Limb (tissue), 2 donors: ENCODE results near the gene PSMG3.
A peak's percentile ranks its signal among the peaks of the same experiment; 100 is the strongest.

Experiments used
- DNase-seq, 2 donors: peaks; one replicate each; pipeline ENCODE4 v3.0.0-alpha.2; 2016; ENCODE audit errors: extremely low spot score in 2 of 2

Gene PSMG3, protein sequence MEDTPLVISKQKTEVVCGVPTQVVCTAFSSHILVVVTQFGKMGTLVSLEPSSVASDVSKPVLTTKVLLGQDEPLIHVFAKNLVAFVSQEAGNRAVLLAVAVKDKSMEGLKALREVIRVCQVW

DNA sequence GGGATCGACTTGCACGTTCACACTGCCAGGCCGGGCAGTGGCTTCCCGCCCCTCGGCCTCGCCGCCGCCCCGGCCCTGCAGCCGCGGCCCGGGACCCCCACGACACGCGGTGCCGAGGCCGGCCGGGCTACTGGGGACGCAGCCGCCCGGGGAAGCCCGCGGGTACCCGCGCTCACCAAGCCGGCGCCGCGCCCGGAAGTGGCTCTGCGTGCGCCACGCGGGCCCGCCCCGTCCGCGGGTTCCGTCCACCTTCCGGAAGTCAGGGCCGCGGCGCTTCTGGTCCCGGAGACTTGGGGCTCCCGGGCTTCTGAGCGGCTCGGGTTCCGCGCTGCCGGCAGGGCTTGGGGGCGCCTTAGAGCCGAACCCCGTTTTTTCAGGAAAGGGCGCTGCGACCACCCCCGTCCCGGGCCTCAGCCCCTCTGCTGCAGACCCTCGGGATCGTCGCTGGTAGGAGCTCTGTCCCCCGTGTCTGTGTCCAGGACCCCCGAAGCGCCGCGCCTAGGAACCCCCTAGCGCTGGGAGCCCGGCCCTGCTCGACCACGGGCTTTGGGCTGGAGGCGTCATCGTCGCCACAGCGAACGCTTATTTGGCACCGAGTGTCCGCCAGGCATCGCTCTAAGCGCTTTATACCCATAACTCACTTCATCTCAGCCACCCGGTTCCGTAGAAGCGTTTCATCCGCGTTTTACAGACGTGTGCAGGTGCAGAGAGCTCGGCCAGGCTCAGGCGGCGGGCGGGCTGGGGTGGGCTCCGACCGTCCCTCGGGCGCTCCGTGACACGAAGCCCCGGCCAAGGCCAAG lies at the start of gene PSMG3:
TSS of gene PSMG3 (minus strand) at position 200 of the 800 bp plus-strand sequence. CDS start 693 bp downstream, outside the sequence.
- DNase-seq: peak; percentile 90 to 93

DNA sequence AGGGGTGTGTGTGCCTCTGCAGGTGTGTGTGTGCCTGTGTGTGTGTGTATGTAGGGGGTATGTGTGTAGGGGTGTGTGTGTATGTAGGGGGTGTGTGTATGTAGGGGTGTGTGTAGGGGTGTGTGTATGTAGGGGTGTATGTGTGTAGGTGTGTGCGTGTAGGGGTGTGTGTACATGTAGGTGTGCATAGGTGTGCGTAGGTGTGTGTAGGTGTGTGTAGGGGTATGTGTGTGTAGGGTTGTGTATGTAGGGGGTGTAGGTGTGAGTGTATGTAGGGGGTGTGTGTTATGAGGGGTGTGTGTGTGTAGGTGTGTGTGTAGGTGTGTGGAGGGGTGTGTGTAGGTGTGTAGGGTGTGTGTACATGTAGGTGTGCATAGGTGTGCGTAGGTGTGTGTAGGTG lies 48.6 kb upstream of the PSMG3 start:
- DNase-seq: no peak

DNA sequence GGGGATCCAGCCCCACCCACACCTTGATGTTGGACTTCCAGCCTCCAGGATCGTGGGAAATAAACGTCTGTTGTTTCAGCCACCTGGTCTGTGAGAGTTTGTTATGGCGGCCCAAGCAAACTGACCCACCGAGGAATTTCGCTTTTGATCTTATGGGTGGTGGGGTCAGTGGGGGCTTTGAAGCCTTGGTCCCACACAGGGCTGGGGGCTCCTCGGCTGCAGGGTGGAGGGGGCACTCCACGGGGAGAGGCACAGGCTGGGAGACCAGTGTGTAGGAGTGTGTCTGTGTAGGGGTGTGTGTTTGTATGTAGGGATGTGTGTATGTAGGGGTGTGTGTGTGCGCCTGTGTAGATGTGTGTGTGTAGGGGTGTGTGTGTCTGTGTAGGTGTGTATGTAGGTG lies 48.1 kb upstream of the PSMG3 start:
- no peak for DNase-seq

DNA sequence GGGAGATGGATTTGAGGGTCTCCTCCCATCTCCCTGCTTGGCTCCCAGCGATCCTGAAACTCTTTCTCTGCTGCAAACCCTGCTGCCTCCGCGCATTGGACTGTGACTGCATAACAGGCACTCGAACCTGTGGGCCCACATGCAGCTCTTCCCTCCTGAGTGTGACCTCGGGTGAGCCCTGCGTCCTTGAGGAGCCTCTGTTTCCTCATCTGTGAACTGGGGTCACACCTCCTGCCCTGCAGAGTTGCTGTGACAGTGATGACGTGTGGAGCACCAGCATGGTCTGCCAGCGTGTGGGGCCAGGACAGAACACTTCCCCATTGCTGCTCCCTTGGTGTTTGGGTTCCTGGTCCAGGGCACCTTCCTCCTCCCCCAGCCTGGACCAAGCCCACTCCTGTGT lies 46.9 kb upstream of the PSMG3 start:
- no peak for DNase-seq

DNA sequence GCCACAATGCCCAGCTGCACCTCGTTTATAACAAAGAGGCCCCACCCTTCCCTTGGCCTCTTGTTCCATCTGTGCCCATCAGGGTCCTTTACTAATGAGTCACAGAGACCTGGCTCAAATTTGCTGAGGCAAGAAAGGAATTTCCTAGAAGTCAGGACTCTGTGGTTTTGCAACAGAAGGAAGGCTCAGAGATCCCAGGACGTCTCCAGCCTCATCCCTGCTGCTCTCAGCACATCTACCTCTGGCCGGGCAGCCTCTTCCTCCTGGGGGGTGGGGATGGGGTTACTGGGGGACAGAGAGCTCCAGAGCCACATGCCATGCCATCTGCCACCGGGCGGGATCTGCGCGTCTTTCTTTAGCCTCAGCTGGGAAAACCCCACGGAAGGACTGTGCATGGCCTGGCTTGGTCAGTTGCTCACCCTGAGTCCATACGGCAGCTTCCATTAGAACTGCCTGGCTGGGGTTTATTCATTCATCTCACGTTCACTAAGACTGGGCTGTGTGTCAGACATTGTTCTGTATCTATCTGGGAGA lies 41.9 kb upstream of the PSMG3 start:
- DNase-seq: peak in 1 of 2 donors; percentile 33

DNA sequence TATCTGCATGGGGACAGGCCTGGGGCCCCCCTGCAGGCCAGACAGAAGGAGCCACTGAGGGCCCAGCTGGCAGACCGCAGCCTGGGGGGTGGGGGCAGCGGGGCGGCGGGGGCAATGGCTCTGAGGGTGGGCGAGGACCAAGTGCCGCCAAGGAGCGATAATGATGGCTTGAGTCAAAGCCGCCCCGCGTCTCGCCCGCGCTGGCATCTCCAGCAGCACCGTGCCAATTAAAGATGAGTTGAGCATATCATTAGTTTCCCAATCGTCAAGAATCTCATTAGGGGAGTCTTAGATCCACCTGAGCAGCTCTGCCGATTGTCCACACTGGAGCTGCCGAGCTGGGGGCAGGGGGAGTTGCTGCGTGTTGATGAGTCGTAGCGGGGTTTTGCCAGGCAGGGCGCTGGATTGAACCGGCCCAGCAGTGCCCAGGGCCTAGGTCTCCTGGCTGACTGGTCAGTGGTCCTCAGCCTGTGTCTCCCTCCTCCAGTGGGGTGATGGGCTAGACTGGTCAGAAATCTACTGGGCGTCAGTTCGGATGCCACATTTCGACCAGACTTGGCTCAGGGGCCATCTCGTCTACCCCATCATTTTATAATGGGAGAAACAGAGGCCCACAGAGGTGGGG lies 41.0 kb upstream of the PSMG3 start:
- peak in 1 of 2 donors; percentile 29 for DNase-seq

DNA sequence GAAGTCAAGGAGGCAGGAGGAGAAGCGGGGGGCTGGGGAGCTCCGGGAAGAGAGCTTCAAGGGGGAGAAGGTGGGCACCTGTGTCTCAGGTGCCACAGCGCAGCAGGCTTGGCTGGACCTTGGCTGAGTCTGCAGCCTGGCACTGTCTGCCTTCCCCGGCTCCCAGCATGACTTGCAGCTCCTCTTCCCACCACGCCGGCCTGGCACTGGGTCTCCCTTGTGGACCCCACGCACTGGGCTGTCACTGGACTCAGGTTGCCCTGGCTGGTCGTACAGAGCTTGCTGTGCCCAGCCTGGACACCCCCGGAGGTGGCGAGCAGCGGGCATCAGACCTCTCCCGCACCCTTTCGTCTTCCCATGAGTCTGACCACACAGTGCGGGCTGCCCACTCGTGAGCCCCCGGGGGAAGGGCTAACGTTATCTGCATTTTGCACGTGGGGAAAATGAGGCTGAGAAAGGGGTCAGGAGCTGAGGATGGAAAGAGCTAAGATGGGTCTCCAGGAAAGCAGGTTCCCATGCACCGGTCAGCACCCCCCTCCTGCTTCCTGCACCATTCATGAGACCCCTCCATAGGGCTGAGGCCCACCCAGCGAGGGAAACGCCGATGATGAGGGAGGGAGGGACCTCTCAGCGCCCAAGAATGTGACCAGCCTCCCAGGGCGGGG lies 40.3 kb upstream of the PSMG3 start:
- DNase-seq: no peak

DNA sequence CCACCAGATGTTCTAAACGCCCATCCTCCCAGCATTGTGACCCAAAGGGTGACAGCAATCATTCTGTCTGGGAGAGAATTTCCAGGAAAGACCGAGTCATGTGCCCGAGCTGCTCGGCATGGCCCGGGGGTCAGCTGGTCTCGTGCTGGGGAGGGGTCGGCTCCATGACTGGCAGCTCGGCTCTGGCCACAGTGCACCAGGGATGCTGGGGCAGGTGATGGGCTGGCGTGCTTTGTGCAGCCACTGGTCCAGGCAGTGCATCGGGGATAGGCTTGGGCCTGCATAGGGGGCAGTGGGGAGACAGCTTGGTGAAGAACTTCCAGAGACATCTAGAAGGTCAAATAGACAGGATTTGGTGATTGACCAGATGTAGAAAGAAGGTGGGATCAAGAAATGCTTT lies 39.2 kb upstream of the PSMG3 start:
- peak in 1 of 2 donors; percentile 21 for DNase-seq

DNA sequence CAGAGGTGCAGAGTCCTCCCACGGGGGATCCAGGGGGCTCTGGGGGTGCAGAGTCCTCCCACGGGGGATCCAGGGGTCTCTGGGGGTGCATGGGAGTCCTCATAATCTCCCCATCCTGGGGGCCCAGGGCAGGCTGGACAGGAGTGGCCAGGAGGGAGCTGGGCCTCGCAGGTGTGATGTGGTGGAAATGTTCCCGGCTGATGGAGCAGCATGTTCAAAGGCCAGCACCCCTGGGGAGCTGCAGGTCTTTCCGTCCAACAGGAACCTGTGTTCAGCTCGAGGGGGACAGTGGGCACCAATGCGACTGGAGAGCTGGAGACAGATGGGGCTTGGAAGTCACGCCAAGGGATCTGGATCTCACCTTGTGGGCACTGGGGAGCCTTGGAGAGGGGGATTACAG lies 38.5 kb upstream of the PSMG3 start:
- peak in 1 of 2 donors; percentile 25 for DNase-seq

DNA sequence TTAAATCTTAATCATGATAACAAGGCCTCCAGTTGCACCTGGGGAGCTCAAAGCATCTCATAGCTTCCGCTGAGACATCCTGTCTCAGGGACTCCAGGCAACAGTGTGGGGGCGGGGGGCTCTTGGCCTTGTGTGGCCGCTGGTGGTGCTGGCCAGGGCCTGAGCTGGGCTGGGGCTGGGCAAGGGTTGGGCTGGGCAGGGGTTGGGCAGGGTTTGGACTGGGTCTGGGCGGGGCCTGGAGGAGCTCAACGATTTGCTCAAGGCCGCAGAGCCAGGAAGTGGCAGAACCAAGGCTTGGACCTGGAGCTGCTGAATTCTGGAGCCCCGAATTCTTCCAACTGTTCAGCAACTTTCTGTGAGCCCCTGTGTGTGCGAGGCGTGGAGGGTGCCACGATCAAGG lies 37.9 kb upstream of the PSMG3 start:
- DNase-seq: peak in 1 of 2 donors; percentile 26

DNA sequence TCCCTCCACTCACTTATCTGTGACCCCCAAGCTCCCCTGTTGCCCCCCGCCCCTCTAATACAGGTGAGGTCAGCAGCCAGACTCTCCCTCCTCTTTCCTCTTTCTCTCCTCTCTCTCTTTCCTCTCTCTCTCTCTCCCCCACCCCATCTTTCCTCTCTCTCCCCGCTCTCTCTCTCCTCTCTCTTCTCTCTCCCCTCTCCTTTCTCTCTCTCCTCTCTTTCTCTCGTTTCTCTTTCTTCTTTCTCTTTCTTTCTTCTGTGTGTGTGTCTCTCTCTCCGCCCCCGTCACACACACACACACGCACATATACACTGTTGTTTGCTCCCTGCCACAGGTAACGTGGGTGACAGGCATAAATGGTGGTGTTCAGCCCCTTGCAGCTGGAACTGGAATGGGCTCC lies 37.2 kb upstream of the PSMG3 start:
- DNase-seq: peak in 1 of 2 donors; percentile 24

DNA sequence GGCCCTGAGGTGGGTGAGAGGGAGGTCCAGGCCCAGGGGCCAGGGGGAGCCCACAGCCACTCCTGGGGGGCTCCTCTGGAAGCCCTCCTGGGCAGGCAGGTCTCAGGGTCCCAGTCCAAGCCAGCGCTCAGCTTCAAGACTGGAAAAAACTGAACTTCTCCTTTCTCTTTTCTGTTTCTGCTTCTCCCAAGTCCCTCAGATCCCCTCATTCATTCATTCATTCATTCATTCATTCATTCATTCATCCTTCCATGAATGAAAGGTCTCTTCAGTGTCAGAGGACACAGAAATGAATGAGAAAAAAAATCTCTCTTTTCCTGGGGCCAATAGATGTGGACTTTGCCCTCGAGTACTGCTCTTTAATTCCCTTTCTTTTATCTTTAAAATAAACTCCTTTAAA lies 34.6 kb upstream of the PSMG3 start:
- peak in 1 of 2 donors; percentile 16 for DNase-seq

DNA sequence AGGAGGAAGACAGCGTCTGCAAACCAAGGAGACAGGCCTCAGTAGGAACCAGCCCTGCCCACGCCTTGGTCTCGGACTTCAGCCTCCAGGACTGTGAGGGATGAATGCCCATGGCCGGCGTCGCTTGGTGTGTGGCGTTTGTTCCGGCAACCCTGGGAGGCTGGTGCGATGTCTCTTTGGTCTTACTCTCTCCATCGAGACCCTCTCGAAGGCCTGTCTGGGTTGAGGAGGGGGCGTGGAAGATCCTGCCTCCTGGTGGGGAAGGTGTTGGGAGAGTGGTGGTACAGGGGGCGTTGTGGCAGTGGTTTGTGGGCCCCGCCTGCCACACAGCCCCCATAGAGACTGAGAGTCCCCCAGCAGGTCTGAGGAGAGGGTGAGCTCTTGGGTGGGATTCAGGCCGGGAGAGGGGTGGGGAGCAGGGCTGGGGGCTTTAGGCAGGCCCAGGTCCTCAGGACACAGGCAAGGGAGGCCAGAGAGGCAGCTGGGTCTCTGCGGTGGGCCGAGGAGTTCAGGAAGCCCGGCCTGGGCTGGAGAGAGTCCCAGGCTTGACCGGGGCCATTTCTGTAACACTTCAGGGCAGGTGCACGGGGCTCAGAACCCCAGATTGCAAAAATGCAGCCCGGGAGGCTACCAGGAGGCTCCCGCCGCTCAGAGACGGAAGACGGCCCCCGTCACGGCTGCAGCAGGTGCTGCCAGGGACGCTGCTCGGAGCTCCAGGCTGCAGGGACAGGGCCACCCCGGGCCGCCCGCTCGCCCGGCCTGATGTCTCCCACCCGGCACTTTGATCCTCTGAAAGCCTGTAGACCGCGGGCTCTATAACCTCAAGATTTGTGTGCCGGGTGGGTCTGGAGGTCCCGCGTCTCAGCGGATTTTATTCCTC lies 33.8 kb upstream of the PSMG3 start:
- DNase-seq: no peak

DNA sequence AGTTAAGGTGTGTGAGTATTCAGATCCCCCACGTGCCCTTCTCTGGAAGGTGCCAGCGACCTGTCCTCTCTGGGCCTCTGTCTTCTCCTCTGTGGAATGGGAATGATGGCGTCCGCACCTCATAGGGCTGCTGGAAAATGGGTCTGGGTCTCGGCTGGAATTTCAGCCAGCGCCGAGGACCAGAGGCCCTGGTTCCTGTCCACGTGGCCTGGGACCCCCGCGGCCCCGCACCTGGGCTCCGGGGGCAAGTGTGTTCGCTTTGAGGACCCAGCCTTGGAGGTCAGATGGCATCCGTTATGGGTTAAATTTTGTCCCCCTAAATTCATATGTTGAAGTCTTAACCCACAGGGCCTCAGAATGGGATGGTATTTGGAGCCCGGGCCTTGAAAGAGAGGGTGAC lies 32.6 kb upstream of the PSMG3 start:
- no peak for DNase-seq

DNA sequence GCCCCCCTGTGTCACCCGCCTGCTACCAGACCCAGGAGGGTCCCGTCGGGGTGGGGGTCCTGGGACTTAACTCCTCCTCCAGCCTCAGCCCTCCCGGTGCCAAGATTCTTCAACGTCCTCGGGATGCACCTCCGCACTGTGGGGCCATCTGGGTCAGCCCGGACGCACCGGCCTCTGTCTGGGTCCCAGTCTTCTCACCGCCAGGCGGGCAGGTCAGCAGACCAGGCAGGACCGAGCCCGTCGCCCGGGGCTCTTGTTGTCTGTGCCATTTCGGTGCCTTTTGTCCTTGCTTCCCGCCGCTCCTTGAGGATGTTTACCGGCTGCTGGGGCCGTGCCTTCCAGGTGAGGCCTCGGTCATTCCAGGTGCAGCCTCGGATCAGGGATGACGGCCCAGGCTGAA lies 32.1 kb upstream of the PSMG3 start:
- DNase-seq: no peak

DNA sequence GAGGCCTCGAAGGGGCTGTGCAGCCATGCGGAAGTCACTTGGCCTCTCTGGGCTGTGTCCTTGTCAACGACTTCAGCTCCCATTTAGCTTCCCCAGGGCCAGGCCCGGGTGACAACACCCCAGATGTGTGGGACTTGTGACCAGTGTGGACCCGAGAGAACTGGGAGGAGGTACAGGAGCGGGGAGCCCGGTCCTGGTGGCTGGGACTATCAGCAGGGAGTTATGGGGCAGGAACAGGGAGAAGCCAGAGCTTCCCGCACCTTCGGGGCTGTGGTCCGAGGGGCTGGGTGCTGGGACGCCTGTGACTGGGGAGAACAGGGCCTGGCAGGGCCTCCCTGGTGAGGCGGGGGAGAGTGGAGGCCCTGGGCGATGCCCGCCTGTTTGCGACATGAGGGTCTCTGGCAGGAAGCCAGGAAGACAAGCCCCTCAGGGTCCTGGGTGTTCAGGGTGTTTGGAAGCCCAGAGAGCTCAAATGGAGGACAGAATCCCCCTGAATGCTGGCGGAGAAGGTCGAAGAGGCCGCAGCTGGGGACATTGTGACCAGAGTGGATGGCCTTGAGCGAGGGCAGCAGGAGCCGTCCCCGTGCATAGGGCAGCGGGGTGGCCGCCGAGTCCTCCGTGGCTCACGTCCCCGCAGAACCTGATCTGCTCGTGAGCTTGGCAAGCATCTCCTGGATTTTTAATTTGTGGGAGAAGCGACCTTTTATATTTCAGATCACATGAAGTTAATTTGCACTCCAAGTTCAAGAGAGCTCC lies 30.0 kb upstream of the PSMG3 start:
- no peak for DNase-seq

DNA sequence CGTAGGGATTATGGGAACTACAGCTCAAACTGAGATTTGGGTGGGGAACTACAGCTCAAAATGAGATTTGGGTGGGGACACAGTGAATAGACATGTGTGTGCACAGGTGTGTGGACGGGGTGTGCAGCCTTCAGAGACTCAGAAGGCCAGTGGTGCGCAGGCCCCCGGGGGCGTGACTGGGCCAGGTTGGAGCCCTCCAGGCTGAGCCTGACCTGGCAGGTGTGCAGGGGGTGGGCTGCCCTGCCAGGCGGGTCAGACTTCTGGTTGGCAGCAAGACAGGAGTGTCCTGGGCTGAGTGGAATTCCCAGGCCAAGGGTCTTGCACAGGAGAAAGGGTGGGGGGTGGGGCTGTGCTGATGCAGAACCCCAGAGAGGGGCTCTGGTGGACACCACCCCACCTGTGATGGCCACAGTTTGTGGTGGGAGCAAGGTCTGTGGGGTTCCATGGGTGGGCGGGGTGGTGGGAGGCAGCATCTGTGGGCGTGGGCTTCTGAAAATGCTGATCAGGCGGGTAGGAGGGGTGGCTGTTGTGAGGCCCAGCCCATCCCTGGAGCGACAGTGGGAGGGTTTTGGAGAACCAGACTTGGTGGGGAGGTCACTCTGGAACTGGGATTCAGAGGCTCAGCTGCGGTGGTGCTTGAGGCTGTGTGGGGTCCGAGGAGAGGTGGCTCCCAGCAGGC lies 29.3 kb upstream of the PSMG3 start:
- DNase-seq: no peak

DNA sequence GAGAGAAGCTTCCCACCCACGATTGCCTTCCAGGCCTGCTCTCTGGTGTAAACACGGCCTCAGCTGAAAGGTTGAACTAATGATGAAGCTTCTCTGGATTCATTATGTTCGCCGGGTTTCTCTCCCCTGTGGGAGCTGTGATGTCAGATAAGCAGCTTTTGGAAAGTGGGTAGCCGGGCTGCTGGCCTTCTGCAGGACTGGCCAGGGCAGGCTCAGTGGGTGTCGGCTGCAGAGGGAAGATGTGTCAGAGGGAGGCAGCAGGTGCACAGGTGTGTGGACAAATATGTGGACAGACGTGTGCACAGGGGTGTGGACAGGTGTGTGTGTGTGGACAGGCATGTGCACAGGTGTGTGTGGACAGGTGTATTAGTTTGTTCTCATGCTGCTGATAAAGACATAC lies 28.5 kb upstream of the PSMG3 start:
- no peak for DNase-seq

DNA sequence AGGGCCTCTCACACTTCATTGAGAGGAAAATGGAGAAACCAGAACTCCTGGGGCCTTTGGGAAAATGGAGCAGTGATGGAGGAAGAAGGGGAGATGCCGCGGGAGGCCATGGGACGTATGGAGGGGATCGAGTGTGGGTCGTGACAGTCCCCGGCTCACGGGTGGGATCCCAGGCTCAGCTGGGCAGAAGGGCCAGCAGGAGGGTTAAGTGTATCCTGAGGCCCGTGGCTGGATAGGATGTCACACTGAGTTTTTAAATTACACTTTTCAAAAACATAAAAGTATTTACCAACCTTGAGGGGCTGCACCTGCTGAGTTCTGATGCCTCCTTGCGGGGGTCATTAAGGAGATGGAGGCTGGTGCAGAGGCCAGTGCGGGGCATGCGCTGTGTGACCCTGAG lies 28.0 kb upstream of the PSMG3 start:
- DNase-seq: no peak
